Uterus (tissue), 2 donors: Measurements from ENCODE around the gene TTC31.

Source experiments
- CTCF ChIP-seq, 4 experiments: fragments of 200-600 bp in 2 of 4; fragments of 450-650 bp in 2 of 4; sonication (generic) in 2 of 4; IDR thresholded peaks; one replicate each; pipeline ENCODE4 v1.5.1; 2016 to 2019; ENCODE audit warnings: antibody characterized with exemption in 4 of 4, mild to moderate bottlenecking in 2 of 4, moderate library complexity in 1 of 4
- POLR2A ChIP-seq, 2 donors: fragments of 450-650 bp; IDR thresholded peaks; one replicate each; pipeline ENCODE4 v1.6.1; 2016; ENCODE audit warnings: antibody characterized with exemption in 2 of 2, mild to moderate bottlenecking in 1 of 2, moderate library complexity in 1 of 2

GRCh38 chr2:74444498-74445318, 38.2 kb upstream of the TTC31 start:
- no peak for TF ChIP-seq CTCF (IDR thresholded peaks at IDR 0.05)
- TF ChIP-seq POLR2A (IDR thresholded peaks at IDR 0.05), result no peak
